A204.1 (cell line): ENCODE measurements around the gene TEX19.

Experiments used
- FAIRE-seq: peaks from 2 replicates; lab custom pipeline; 2012; peaks lifted over from hg19 to GRCh38; lab: Jason Lieb, UNC

TEX19 gene

GRCh38 chr17:82358465-82359350, at the start of gene TEX19:
TEX19 (plus strand) TSS chr17:82359247; CDS start chr17:82362151, 2,904 bp downstream.
- FAIRE-seq = no peak

GRCh38 chr17:82309656-82310570, 49.1 kb upstream of the TEX19 start:
- no peak for FAIRE-seq

GRCh38 chr17:82310877-82311276, 48.2 kb upstream of the TEX19 start:
- FAIRE-seq = no peak

GRCh38 chr17:82311971-82312370, 47.1 kb upstream of the TEX19 start:
- no peak for FAIRE-seq

- no peak for FAIRE-seq
Measured at GRCh38 chr17:82313195-82314011, 45.6 kb upstream of the TEX19 start.

GRCh38 chr17:82314012-82314726, 44.9 kb upstream of the TEX19 start:
- FAIRE-seq = no peak

- no peak for FAIRE-seq
Measured at GRCh38 chr17:82314727-82315605, 44.1 kb upstream of the TEX19 start.

- no peak for FAIRE-seq
Measured at GRCh38 chr17:82315703-82316358, 43.2 kb upstream of the TEX19 start.

GRCh38 chr17:82316651-82317393, 42.2 kb upstream of the TEX19 start:
- FAIRE-seq = no peak

GRCh38 chr17:82317394-82318168, 41.5 kb upstream of the TEX19 start, which contains the start of gene CD7:
CD7 (minus strand) TSS chr17:82317608; CDS start chr17:82317495, 113 bp downstream.
- FAIRE-seq = no peak

- FAIRE-seq = no peak
Measured at GRCh38 chr17:82318169-82318498, 40.9 kb upstream of the TEX19 start.

- FAIRE-seq = no peak
Measured at GRCh38 chr17:82318772-82319606, 40.1 kb upstream of the TEX19 start.

- FAIRE-seq = no peak
Measured at GRCh38 chr17:82319619-82320062, 39.4 kb upstream of the TEX19 start.

- FAIRE-seq = no peak
Measured at GRCh38 chr17:82320140-82320840, 38.8 kb upstream of the TEX19 start.

- no peak for FAIRE-seq
Measured at GRCh38 chr17:82320956-82321927, 37.8 kb upstream of the TEX19 start.
